B cell (primary cell): ENCODE results near the gene SHC3. TPM values are rescaled to one million over a fixed set of nuclear protein-coding genes. Genes with fewer than 3 reads are reported as not detected.

ENCODE experiments used
- ATAC-seq: fragments of 200-7000 bp; cut with Tn5 transposase; one replicate; pipeline ENCODE4 v1.10.0; 2021; ENCODE audit warnings: low read depth, mild to moderate bottlenecking, moderate number of reproducible peaks, moderate library complexity
- CTCF ChIA-PET: fragments of 350-600 bp; sonication (Branson Sonifier 250); formaldehyde crosslinking; loops from one replicate; lab custom pipeline; 2021; ENCODE audit warnings: antibody characterized with exemption, inconsistent platforms; lab: Charles Lee
- POLR2A ChIA-PET: fragments of 350-600 bp; sonication (Branson Sonifier 250); formaldehyde crosslinking; loops from one replicate; lab custom pipeline; 2021; ENCODE audit warnings: antibody characterized with exemption; lab: Charles Lee
- DNase-seq: peaks from one replicate; pipeline ENCODE4 v3.0.0; 2013
- H2AFZ ChIP-seq: 2 replicates; pipeline ENCODE4 v1.6.1; 2012; ENCODE audit warnings: mild to moderate bottlenecking, low read depth, low read length; ENCODE audit not compliant: insufficient read depth, poor library complexity, severe bottlenecking
- H3K27ac ChIP-seq, 2 donors: 1 replicate in 1 of 2; 2 replicates in 1 of 2; pipeline ENCODE4 v1.5.1; 2012 to 2013; ENCODE audit warnings: low read length in 2 of 2, mild to moderate bottlenecking in 2 of 2, moderate library complexity in 1 of 2
- H3K27me3 ChIP-seq, 4 experiments: fragments of 200-600 bp in 1 of 4; sonication (generic) in 1 of 4; replicated peaks in 1 of 4; 1 replicate in 2 of 4; 2 replicates in 2 of 4; pipeline versions ENCODE4 v1.6.1 to v1.7.0; 2013 to 2016; ENCODE audit warnings: low read length in 3 of 4, mild to moderate bottlenecking in 2 of 4, mixed read lengths in 1 of 4, moderate library complexity in 1 of 4; ENCODE audit not compliant: insufficient read depth in 4 of 4, control insufficient read depth in 3 of 4; ENCODE audit errors: control extremely low read depth in 1 of 4
- H3K36me3 ChIP-seq, 2 experiments: replicated peaks in 1 of 2; 1 replicate in 1 of 2; 2 replicates in 1 of 2; pipeline versions ENCODE4 v1.6.1 to v1.7.1; 2013; ENCODE audit warnings: low read length in 1 of 2; ENCODE audit not compliant: insufficient read depth in 2 of 2, control insufficient read depth in 1 of 2; ENCODE audit errors: control extremely low read depth in 1 of 2, extremely low read depth in 1 of 2
- H3K4me1 ChIP-seq, 2 donors: fragments of 200-600 bp in 1 of 2; sonication (generic) in 1 of 2; 1 replicate in 1 of 2; 2 replicates in 1 of 2; pipeline versions ENCODE4 v1.5.1 to v1.6.1; 2013 to 2017; ENCODE audit warnings: low read length in 2 of 2; ENCODE audit not compliant: control insufficient read depth in 2 of 2, insufficient read depth in 2 of 2
- H3K4me2 ChIP-seq: replicated peaks from 2 replicates; pipeline ENCODE3; 2012; ENCODE audit warnings: mild to moderate bottlenecking, low read depth, low read length; ENCODE audit not compliant: poor library complexity, severe bottlenecking
- H3K4me3 ChIP-seq, 5 experiments: fragments of 200-600 bp in 1 of 5; sonication (generic) in 1 of 5; 1 replicate in 3 of 5; 2 replicates in 2 of 5; pipeline versions ENCODE4 v1.5.1 to v1.7.0; 2011 to 2016; ENCODE audit warnings: low read length in 4 of 5, mild to moderate bottlenecking in 4 of 5, low read depth in 2 of 5, control low read depth in 1 of 5, moderate library complexity in 1 of 5; ENCODE audit not compliant: insufficient read depth in 1 of 5; ENCODE audit errors: control extremely low read depth in 1 of 5, extremely low read depth in 1 of 5
- H3K79me2 ChIP-seq: fragments of 200-600 bp; sonication (generic); one replicate; pipeline ENCODE4 v1.6.0; 2016; ENCODE audit warnings: low read length; ENCODE audit not compliant: control insufficient read depth, insufficient read depth
- H3K9ac ChIP-seq: fragments of 200-600 bp; sonication (generic); 2 replicates; pipeline ENCODE4 v1.6.1; 2017; ENCODE audit warnings: mild to moderate bottlenecking, low read length, moderate library complexity
- H3K9me3 ChIP-seq, 3 donors: one replicate each; pipeline versions ENCODE4 v1.6.1 to v1.7.1; 2013; ENCODE audit warnings: low read length in 2 of 3; ENCODE audit not compliant: control insufficient read depth in 2 of 3, insufficient read depth in 1 of 3; ENCODE audit errors: control extremely low read depth in 1 of 3
- H4K20me1 ChIP-seq: 2 replicates; pipeline ENCODE4 v1.6.0; 2012; ENCODE audit warnings: mild to moderate bottlenecking, low read length; ENCODE audit not compliant: insufficient read depth, control insufficient read depth, poor library complexity, severe bottlenecking
- H3K27ac Mint-ChIP-seq: one replicate; pipeline ENCODE4 v1.8.0; 2021; ENCODE audit warnings: mixed read lengths
- H3K27me3 Mint-ChIP-seq: one replicate; pipeline ENCODE4 v1.8.0; 2021; ENCODE audit warnings: mixed read lengths
- H3K4me1 Mint-ChIP-seq: one replicate; pipeline ENCODE4 v1.8.0; 2021; ENCODE audit warnings: mixed read lengths
- H3K4me3 Mint-ChIP-seq: one replicate; pipeline ENCODE4 v1.8.0; 2021; ENCODE audit warnings: mixed read lengths
- H3K9me3 Mint-ChIP-seq: one replicate; pipeline ENCODE4 v1.8.0; 2022; ENCODE audit warnings: mixed read lengths; ENCODE audit not compliant: insufficient read depth
- CTCF ChIP-seq: fragments of 200-600 bp; IDR thresholded peaks from one replicate; pipeline ENCODE4 v1.8.0; 2022; ENCODE audit warnings: antibody characterized with exemption, mild to moderate bottlenecking
- EZH2 ChIP-seq: IDR thresholded peaks from 2 replicates; pipeline ENCODE4 v1.6.1; 2012; ENCODE audit warnings: borderline replicate concordance, low read depth, mild to moderate bottlenecking, moderate library complexity, low read length; ENCODE audit not compliant: insufficient read depth, poor library complexity, severe bottlenecking
- WGBS: methylation state at CpG from one replicate; pipeline ENCODE4 v1.1.5; 2013; ENCODE audit warnings: missing lambda C conversion rate; ENCODE audit not compliant: insufficient coverage; 5-methylcytosine and 5-hydroxymethylcytosine counted together
- intact Hi-C: fragments of 100-400 bp; cut with micrococcal nuclease; formaldehyde crosslinking; loops from one replicate; pipeline ENCODE4 v1.10.0; 2022
- polyA plus RNA-seq: library from polyadenylated mRNA; depleted of rRNA; stranded (reverse); fragments of >200 nt; gene quantifications from 2 replicates; pipeline ENCODE4 v1.2.3, GENCODE V29; 2012
- total RNA-seq, 2 donors: library from RNA; stranded (reverse); fragments of 120-200 nt in 1 of 2; gene quantifications; 1 replicate in 1 of 2; 2 replicates in 1 of 2; pipeline versions ENCODE4 v1.2.3 to v1.2.4, GENCODE V29; 2013 to 2022

SHC3 gene
- total and polyA plus RNA-seq, 2 donors (not counting 1 experiment from before 2014, with no cell fraction given): 0.03 TPM; not detected in 1

- ChIA-PET POLR2A (no interaction called here), CTCF (no interaction called here)
- no peak within 1 kb of the TSS for H3K27ac ChIP-seq
- peaks cover 15 to 19% of the 10 kb centered on the region in 2 donors for H3K4me1 ChIP-seq
- TF ChIP-seq EZH2 (no peak), CTCF (no peak)
- Mint-ChIP-seq H3K4me3 (peak within 1 kb of the TSS; percentile 62), H3K9me3 (no peaks in the 10 kb centered on the region), H3K27ac (no peak within 1 kb of the TSS), H3K4me1 (peaks cover 15% of the 10 kb centered on the region), H3K27me3 (peaks cover 56% of the 10 kb centered on the region)
- peak within 1 kb of the TSS; percentile 49 for H2AFZ ChIP-seq
- no peak for DNase-seq
- H3K9ac ChIP-seq: peak within 1 kb of the TSS; percentile 37
- no peak for ATAC-seq
- H3K36me3 ChIP-seq: no peaks in the 10 kb centered on the region
- peak within 1 kb of the TSS in 3 of 5 experiments; percentile 23 to 36 (median 29) for H3K4me3 ChIP-seq
- H3K79me2 ChIP-seq: no peaks in the 10 kb centered on the region
- WGBS: 4% methylated on average over 71 of the region's 94 CpGs
- intact Hi-C loops: no loop called here
- H3K27me3 ChIP-seq: peaks cover 0 to 42% (median 20%) of the 10 kb centered on the region in 4 experiments
- H3K4me2 ChIP-seq: peak within 1 kb of the TSS; percentile 71
- H4K20me1 ChIP-seq: no peaks in the 10 kb centered on the region
- no peaks in the 10 kb centered on the region for H3K9me3 ChIP-seq
Observed at GRCh38 chr9:88991066-88992034, 187.3 kb downstream of the SHC3 start, which contains the start of gene S1PR3. Gene S1PR3 (plus strand): TSS chr9:88991468. CDS start chr9:89001201, 9,733 bp downstream.

GRCh38 chr9:88990729-88991065, 187.9 kb downstream of the SHC3 start:
- POLR2A ChIA-PET: no interaction called here
- Mint-ChIP-seq H3K27ac (no peak overlapping the region), H3K4me3 (peak overlapping the region; percentile 62), H3K9me3 (no peaks in the 10 kb centered on the region), H3K27me3 (peaks cover 62% of the 10 kb centered on the region), H3K4me1 (peaks cover 15% of the 10 kb centered on the region)
- TF ChIP-seq EZH2 (no peak), CTCF (no peak)
- no peak overlapping the region for H2AFZ ChIP-seq
- intact Hi-C loops: no loop called here
- H3K9me3 ChIP-seq: no peaks in the 10 kb centered on the region
- peaks cover 0 to 45% (median 20%) of the 10 kb centered on the region in 4 experiments for H3K27me3 ChIP-seq
- H3K79me2 ChIP-seq: no peaks in the 10 kb centered on the region
- H3K4me2 ChIP-seq: peak overlapping the region; percentile 71
- no peak overlapping the region for H3K9ac ChIP-seq
- H3K36me3 ChIP-seq: no peaks in the 10 kb centered on the region
- DNase-seq (no peak), ATAC-seq (no peak)
- no peak overlapping the region for H3K4me3 ChIP-seq
- H4K20me1 ChIP-seq: no peaks in the 10 kb centered on the region
- WGBS: 38% methylated on average over 21 of the region's 21 CpGs
- CTCF ChIA-PET: no interaction called here
- H3K4me1 ChIP-seq: peaks cover 15 to 19% of the 10 kb centered on the region in 2 donors
- no peak overlapping the region for H3K27ac ChIP-seq
